ENCODE data around the gene PALLD.

Gene PALLD

DNA sequence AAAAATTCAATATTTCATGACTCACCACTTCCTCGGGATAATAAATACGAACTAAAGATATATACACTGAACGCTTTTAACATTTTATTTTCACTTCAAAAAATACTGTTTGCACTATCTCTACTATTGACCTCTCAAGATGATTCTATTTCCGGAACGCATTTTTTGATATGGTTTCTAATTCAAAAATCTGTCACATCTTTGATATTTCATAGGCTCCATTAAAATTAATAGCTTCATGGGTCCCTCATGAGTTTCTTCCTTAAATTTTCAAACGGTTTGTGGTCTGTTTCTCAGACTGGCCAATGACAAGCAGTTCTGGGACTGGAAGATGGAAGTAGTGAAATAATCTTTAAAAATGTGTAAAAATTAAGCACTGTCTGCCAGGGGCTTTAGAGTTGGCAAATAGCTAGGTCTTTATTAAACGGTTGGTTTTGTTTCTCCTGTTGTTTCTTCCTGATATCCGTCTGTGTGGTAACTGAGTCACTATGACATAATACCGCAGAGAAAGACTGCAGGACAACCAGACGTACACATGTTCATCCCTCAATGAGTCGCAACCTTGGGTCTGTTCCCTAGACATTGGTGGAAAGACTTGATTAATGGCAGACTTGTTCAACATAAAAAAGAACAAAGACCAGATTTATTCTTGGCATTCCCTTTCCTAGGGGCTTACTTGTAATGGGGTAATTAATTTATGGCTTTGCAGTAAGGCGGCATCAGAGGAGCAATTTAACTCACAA is 133.8 kb downstream of the PALLD start:
- peak overlapping the region; percentile 91 for H3K9ac ChIP-seq (ENCODE audit: low read length)
- peak overlapping the region; percentile 94 for H3K4me3 ChIP-seq (ENCODE audit: low read length)
- H3K27me3 ChIP-seq (replicated peaks; ENCODE audit: control insufficient read depth, insufficient read depth, low read length), result no peaks in the 10 kb centered on the region
- H3K4me1 ChIP-seq (ENCODE audit: control insufficient read depth, insufficient read depth, low read length), result peaks cover 46% of the 10 kb centered on the region
- H3K9me3 ChIP-seq (ENCODE audit: control insufficient read depth, low read length), result no peaks in the 10 kb centered on the region
- peak; percentile 58 for DNase-seq (ENCODE audit: low read depth)
- H3K36me3 ChIP-seq (ENCODE audit: control insufficient read depth, insufficient read depth, low read length, severe bottlenecking), result no peaks in the 10 kb centered on the region

DNA sequence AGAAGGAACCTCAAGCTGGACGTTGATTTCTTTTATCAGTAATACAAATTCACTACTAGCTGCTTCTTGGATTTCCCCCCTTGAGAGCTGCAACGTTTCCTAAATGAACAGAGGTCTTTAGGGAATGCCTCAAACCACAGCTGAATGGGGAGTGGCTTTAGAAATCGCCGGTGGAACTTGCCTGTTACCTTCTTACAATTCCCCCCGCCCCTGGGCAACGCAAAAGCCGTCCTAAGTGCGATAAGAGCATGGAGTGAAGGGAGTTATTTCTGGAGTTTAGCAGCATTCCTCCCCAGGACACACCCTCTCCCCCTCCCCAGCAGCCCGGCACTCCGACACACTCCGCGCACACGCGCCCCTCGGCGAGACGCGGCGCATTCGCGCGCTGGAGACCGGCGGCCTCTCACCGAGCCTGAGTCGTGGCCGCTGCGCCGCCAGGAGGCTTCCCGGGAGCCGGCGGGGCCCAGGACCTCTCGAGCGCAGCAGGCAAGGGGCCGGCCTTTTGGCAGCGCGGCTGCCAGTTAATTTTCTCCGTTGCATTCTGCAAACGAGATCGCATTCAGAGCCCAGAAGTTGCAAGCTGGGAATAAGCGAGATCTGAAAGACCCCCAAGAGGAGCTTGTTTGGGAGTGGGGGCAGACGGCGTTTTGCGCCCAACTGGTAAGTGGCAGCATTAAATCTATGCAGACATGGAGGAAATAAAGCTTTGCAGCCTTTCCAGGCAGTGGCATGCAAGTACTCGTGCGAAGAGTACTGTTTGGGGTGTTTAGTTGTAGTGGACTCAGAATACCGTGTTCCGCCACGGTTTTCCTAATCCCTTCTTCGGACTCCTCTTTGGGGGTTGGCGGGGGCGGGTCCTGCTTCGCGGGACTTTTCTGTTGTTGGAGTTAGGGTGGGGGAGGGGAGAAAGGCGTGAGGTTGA is 134.7 kb downstream of the PALLD start:
- no peaks in the 10 kb centered on the region for H3K27me3 ChIP-seq (replicated peaks; ENCODE audit: control insufficient read depth, insufficient read depth, low read length)
- H3K4me3 ChIP-seq (ENCODE audit: low read length), result peak overlapping the region; percentile 94
- H3K36me3 ChIP-seq (ENCODE audit: control insufficient read depth, insufficient read depth, low read length, severe bottlenecking), result no peaks in the 10 kb centered on the region
- peak; percentile 91 for DNase-seq (ENCODE audit: low read depth)
- peaks cover 54% of the 10 kb centered on the region for H3K4me1 ChIP-seq (ENCODE audit: control insufficient read depth, insufficient read depth, low read length)
- H3K9me3 ChIP-seq (ENCODE audit: control insufficient read depth, low read length), result no peaks in the 10 kb centered on the region
- peak overlapping the region; percentile 91 for H3K9ac ChIP-seq (ENCODE audit: low read length)

DNA sequence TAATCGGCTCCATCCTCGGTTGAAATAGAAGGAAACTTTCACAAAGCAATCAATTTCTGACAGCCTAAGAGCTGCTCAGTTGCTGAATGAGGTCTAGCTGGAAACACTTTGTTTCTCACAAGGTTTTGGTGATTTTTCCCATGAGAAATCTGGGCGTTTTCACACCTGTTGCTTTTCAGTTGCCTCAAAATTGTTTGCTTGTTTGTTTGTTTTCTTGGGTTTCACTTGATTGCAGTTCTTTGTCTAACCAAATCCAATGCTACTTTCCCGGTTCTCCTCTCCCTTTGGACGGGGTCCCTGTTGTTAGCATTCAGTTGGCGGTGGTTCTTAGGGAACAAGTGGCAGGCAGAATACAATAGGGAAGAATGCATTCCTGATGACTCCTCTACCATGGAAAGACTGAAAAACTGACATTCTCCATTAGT is 135.5 kb downstream of the PALLD start:
- peaks cover 63% of the 10 kb centered on the region for H3K4me1 ChIP-seq (ENCODE audit: control insufficient read depth, insufficient read depth, low read length)
- H3K27me3 ChIP-seq (replicated peaks; ENCODE audit: control insufficient read depth, insufficient read depth, low read length), result no peaks in the 10 kb centered on the region
- peak; percentile 61 for DNase-seq (ENCODE audit: low read depth)
- peak overlapping the region; percentile 91 for H3K9ac ChIP-seq (ENCODE audit: low read length)
- H3K4me3 ChIP-seq (ENCODE audit: low read length), result peak overlapping the region; percentile 94
- no peaks in the 10 kb centered on the region for H3K9me3 ChIP-seq (ENCODE audit: control insufficient read depth, low read length)
- no peaks in the 10 kb centered on the region for H3K36me3 ChIP-seq (ENCODE audit: control insufficient read depth, insufficient read depth, low read length, severe bottlenecking)

DNA sequence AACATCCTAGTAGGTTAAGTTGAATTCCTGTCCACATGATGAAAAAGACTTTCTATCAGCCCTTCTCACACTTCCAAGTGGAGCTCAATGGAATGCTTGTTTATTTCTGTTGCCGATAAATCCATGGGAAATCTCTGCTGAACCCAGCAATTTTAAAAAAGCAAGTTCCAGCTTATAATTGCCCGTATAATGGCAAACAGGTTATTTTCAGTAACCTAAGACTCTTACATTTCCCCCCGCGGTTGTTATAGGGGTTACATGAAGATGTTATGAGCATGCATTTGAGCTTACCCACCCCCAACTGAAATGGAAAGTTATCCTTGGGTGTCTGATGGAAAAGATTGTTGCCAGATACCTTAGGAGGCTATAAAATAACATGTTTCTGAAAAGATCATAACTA is 136.2 kb downstream of the PALLD start:
- H3K27me3 ChIP-seq (replicated peaks; ENCODE audit: control insufficient read depth, insufficient read depth, low read length), result no peaks in the 10 kb centered on the region
- H3K9ac ChIP-seq (ENCODE audit: low read length), result peak overlapping the region; percentile 91
- peak; percentile 50 for DNase-seq (ENCODE audit: low read depth)
- no peaks in the 10 kb centered on the region for H3K36me3 ChIP-seq (ENCODE audit: control insufficient read depth, insufficient read depth, low read length, severe bottlenecking)
- no peaks in the 10 kb centered on the region for H3K9me3 ChIP-seq (ENCODE audit: control insufficient read depth, low read length)
- H3K4me3 ChIP-seq (ENCODE audit: low read length), result peak overlapping the region; percentile 94
- peaks cover 68% of the 10 kb centered on the region for H3K4me1 ChIP-seq (ENCODE audit: control insufficient read depth, insufficient read depth, low read length)

DNA sequence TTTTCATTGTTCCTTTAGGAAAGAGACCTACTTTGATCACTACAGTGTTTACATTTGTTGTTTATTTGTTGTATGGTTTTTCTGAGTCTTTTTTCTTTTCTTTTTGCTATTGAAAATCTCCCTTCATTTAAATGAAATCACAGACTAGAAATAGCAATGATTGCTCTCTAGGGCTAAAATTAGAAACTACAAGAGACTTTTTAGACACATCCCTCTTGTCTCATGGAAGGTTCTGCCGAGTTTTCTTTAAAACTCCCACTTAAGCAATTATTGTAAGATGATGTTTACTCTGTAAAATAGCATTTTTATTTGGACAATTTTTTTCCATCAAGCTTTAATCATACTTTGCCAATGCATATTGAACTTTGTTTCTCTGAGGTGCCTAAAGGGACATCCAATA is 136.6 kb downstream of the PALLD start:
- Histone ChIP-seq H3K9ac (ENCODE audit: low read length) (peak overlapping the region; percentile 91), H3K36me3 (ENCODE audit: control insufficient read depth, insufficient read depth, low read length, severe bottlenecking) (no peaks in the 10 kb centered on the region), H3K4me1 (ENCODE audit: control insufficient read depth, insufficient read depth, low read length) (peaks cover 73% of the 10 kb centered on the region), H3K4me3 (ENCODE audit: low read length) (peak overlapping the region; percentile 94), H3K9me3 (ENCODE audit: control insufficient read depth, low read length) (no peaks in the 10 kb centered on the region), H3K27me3 (replicated peaks; ENCODE audit: control insufficient read depth, insufficient read depth, low read length) (no peaks in the 10 kb centered on the region)
- DNase-seq (ENCODE audit: low read depth), result peak; percentile 50

DNA sequence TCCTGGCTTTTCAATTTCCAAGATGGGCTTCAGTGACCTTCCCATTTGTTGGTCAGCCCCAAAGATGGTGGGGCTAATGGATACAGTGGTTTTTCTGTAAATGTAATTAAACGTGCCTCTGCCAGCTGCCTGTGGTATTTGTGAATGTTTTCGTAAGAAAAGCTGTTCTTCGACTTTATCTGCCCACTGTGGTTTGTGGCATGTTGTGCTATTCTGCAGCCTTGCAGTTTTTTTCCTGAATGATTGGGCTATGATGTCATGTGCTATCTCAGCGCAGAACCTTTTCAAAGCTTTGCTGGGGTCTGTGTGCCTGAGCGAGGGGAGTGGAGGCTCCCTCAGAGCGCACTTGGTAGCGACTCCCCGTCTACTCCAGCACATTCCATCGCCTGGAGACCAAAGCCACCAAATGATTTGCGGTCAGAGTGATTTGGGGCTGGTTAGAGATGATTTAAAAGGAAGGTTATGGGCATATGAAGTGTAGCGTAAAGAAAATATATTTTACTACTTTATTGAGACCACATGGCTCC is 137.5 kb downstream of the PALLD start:
- DNase-seq (ENCODE audit: low read depth), result peak; percentile 94

DNA sequence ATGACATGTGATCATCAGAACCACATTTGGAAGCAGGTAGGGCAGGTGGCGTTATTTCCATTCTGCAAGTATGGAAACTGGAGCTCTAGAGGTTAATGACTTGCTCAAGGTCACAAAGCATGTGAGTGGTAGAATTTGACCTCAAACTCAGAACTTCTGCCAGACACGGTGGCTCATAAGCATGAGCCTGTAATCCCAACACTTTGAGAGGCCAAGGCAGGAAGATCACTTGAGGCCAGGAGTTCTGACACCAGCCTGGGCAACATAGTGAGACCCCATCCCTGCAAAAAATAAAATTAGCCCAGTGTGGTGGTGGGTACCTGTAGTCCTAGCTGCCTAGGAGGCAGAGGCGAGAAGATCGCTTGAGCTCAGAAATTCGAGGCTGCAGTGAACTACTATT is 139.2 kb downstream of the PALLD start:
- H3K4me1 ChIP-seq (ENCODE audit: control insufficient read depth, insufficient read depth, low read length), result peaks cover 71% of the 10 kb centered on the region
- no peaks in the 10 kb centered on the region for H3K27me3 ChIP-seq (replicated peaks; ENCODE audit: control insufficient read depth, insufficient read depth, low read length)
- no peaks in the 10 kb centered on the region for H3K9me3 ChIP-seq (ENCODE audit: control insufficient read depth, low read length)
- peak overlapping the region; percentile 36 for H3K4me3 ChIP-seq (ENCODE audit: low read length)
- no peak for DNase-seq (ENCODE audit: low read depth)
- H3K9ac ChIP-seq (ENCODE audit: low read length), result peak overlapping the region; percentile 84
- no peaks in the 10 kb centered on the region for H3K36me3 ChIP-seq (ENCODE audit: control insufficient read depth, insufficient read depth, low read length, severe bottlenecking)

More for the DNA sequence above, 137.5 kb downstream of the PALLD start:
- Histone ChIP-seq H3K4me1 (ENCODE audit: control insufficient read depth, insufficient read depth, low read length) (peaks cover 73% of the 10 kb centered on the region), H3K9me3 (ENCODE audit: control insufficient read depth, low read length) (no peaks in the 10 kb centered on the region), H3K27me3 (replicated peaks; ENCODE audit: control insufficient read depth, insufficient read depth, low read length) (no peaks in the 10 kb centered on the region), H3K36me3 (ENCODE audit: control insufficient read depth, insufficient read depth, low read length, severe bottlenecking) (no peaks in the 10 kb centered on the region), H3K4me3 (ENCODE audit: low read length) (peak overlapping the region; percentile 94), H3K9ac (ENCODE audit: low read length) (peak overlapping the region; percentile 91)

DNA sequence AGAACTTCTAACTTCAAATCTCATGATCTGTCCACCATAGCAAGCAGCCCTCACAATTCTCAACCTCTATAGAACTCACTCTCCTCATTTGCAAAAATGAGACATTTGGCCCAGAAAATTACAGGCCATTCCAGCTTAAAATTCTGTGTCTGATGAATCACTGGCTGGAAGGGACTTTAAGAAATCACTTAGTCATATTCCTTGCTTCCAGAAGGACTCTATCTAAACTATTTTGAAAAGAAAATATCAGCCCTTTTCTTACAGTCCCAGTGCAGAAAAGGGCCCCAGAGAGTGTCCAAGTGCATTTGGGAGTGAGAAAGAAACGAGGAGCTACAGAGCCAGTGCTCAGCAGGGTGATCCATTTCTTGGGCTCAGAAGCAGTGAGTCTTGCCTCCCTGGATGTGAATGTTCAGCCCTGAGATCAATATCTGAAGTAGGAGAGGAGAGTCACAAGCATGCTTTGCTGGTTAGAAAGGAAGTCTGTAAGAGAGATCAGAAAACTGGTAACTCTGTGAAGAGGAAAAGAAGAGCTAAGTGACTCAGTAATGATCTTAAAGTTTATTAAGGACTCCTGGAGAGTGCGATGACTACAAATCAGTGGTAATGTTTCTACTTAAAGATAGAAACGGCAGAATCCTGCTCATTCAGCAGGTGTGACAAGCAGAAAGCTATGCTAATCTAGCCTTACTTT is 139.8 kb downstream of the PALLD start:
- H3K9ac ChIP-seq (ENCODE audit: low read length), result peak overlapping the region; percentile 84
- H3K36me3 ChIP-seq (ENCODE audit: control insufficient read depth, insufficient read depth, low read length, severe bottlenecking), result no peaks in the 10 kb centered on the region
- DNase-seq (ENCODE audit: low read depth), result peak; percentile 88
- no peaks in the 10 kb centered on the region for H3K27me3 ChIP-seq (replicated peaks; ENCODE audit: control insufficient read depth, insufficient read depth, low read length)
- H3K4me3 ChIP-seq (ENCODE audit: low read length), result peak overlapping the region; percentile 72
- peaks cover 68% of the 10 kb centered on the region for H3K4me1 ChIP-seq (ENCODE audit: control insufficient read depth, insufficient read depth, low read length)
- no peaks in the 10 kb centered on the region for H3K9me3 ChIP-seq (ENCODE audit: control insufficient read depth, low read length)

DNA sequence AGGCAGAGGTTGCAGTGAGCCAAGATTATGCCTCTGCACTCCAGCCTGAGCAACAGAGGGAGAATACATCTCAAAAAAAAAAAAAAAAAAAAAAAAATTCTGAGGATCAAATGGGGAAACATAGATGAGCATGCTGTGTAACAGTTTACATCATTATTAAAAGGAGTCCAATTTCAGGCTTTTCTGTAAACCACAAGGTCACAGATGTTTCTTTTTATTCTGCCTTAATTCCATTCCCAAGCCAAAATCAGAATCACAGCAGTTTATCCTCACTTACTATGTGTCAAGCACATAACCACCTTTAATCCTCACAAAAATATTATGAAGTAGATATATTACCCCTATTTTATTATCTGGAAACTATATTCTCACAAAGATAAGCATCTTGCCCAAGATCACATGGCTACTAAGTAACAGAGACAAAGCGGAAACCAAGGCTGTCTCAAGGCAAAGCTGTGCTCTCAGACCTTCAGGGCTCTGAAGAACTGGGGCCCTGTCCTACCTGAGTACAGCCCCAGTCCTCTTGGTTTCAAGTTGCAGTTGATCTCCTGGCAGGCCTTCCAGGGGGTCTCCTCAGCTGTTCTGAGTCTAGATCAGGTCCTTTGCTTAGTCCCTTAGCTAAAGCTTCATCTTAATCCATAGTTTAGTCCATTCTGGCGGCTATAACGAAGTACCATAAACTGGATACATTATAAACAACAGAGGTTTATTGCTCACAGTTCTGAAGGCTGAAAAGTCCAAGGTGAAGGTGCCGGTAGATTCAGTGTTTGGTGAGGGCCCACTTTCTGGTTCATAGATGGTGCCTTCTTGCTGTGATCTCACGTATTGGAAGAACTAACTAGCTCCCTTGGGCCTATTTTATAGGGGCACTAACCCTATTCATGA is 141.3 kb downstream of the PALLD start:
- Histone ChIP-seq H3K4me3 (ENCODE audit: low read length) (no peak overlapping the region), H3K9me3 (ENCODE audit: control insufficient read depth, low read length) (no peaks in the 10 kb centered on the region), H3K36me3 (ENCODE audit: control insufficient read depth, insufficient read depth, low read length, severe bottlenecking) (no peaks in the 10 kb centered on the region), H3K4me1 (ENCODE audit: control insufficient read depth, insufficient read depth, low read length) (peaks cover 62% of the 10 kb centered on the region), H3K27me3 (replicated peaks; ENCODE audit: control insufficient read depth, insufficient read depth, low read length) (no peaks in the 10 kb centered on the region), H3K9ac (ENCODE audit: low read length) (peak overlapping the region; percentile 18)
- DNase-seq (ENCODE audit: low read depth), result peak; percentile 83

DNA sequence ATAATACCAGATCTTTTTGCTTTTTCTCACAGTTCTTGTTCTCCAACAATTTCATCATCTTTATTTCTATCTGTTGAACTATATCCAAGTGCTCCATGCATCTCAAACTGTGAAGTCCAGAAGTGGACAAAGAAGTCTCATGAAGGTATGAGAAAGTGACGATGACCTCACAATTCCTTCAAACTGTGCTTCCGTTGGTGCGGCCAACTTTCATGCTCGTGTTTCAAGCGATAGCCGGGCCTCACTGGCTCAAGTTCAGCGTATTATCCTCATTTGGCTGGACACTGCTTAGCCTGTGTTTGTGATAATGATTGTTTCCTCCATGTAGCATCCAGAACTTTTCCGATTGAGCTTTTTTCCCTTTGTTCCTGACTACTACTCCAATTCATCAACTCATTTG is 143.1 kb downstream of the PALLD start:
- H3K4me3 ChIP-seq (ENCODE audit: low read length), result no peak overlapping the region
- H3K27me3 ChIP-seq (replicated peaks; ENCODE audit: control insufficient read depth, insufficient read depth, low read length), result no peaks in the 10 kb centered on the region
- no peaks in the 10 kb centered on the region for H3K36me3 ChIP-seq (ENCODE audit: control insufficient read depth, insufficient read depth, low read length, severe bottlenecking)
- no peak for DNase-seq (ENCODE audit: low read depth)
- no peaks in the 10 kb centered on the region for H3K9me3 ChIP-seq (ENCODE audit: control insufficient read depth, low read length)
- peaks cover 50% of the 10 kb centered on the region for H3K4me1 ChIP-seq (ENCODE audit: control insufficient read depth, insufficient read depth, low read length)
- no peak overlapping the region for H3K9ac ChIP-seq (ENCODE audit: low read length)

Data from adipocyte (in vitro differentiated cells).